Colonic mucosa (tissue), 4 donors: ENCODE measurements around the gene LENG1. TPM values are rescaled to one million over a fixed set of nuclear protein-coding genes. Genes with fewer than 3 reads are reported as not detected.

Experiments
- DNase-seq: peaks from one replicate; pipeline ENCODE4 v3.0.0-alpha.2; 2020
- H3K27ac ChIP-seq: fragments of 200-600 bp; one replicate; pipeline ENCODE4 v1.8.0; 2021
- H3K27me3 ChIP-seq: fragments of 200-600 bp; one replicate; pipeline ENCODE4 v1.8.0; 2021
- H3K36me3 ChIP-seq: fragments of 200-600 bp; one replicate; pipeline ENCODE4 v1.8.0; 2021
- H3K4me1 ChIP-seq: fragments of 200-600 bp; one replicate; pipeline ENCODE4 v1.8.0; 2021; ENCODE audit warnings: mild to moderate bottlenecking
- H3K4me3 ChIP-seq: fragments of 200-600 bp; one replicate; pipeline ENCODE4 v1.8.0; 2021
- H3K9ac ChIP-seq, 2 donors: one replicate each; pipeline ENCODE4 v1.7.0; 2013; ENCODE audit warnings: control low read depth in 2 of 2, low read depth in 2 of 2, low read length in 2 of 2
- H3K9me3 ChIP-seq: fragments of 200-600 bp; one replicate; pipeline ENCODE4 v1.8.0; 2021
- CTCF ChIP-seq: fragments of 200-600 bp; IDR thresholded peaks from one replicate; pipeline ENCODE4 v1.8.0; 2022; ENCODE audit warnings: antibody characterized with exemption, mild to moderate bottlenecking
- intact Hi-C: fragments of 100-400 bp; cut with DNase I; formaldehyde crosslinking; loops from one replicate; pipeline ENCODE4 v1.14.1; 2022
- total RNA-seq, 2 donors: library from RNA; stranded (reverse); fragmentation: NEBNext Ultra II Directional in 1 of 2; extraction: Animal tissue kit (Norgen Biotek cat#: 25700) in 1 of 2; gene quantifications; one replicate each; pipeline ENCODE4 v1.2.1, GENCODE V29; 2021
- donor health status: healthy.
- donor health status: DM: no; HTN: no; CAD: no.
- donor health status: DM: no; HTN: no; CAD: no.

Gene LENG1
- total RNA-seq, 2 donors from 2014 or later: 6.2 to 8.1 TPM

- no peak for TF ChIP-seq CTCF
- Histone ChIP-seq H3K27ac (no peak overlapping the region), H3K36me3 (no peaks in the 10 kb centered on the region), H3K27me3 (no peaks in the 10 kb centered on the region), H3K9me3 (no peaks in the 10 kb centered on the region), H3K4me1 (peaks cover 7% of the 10 kb centered on the region), H3K4me3 (no peak overlapping the region), H3K9ac (no peak overlapping the region)
- DNase-seq: no peak
- intact Hi-C loops: no loop called here
These were observed 25.4 kb downstream of the LENG1 start for GRCh38 chr19:54133957-54134590.

- Histone ChIP-seq H3K27ac (no peak overlapping the region), H3K9me3 (no peaks in the 10 kb centered on the region), H3K4me3 (no peak overlapping the region), H3K36me3 (no peaks in the 10 kb centered on the region), H3K27me3 (no peaks in the 10 kb centered on the region), H3K4me1 (peaks cover under 1% of the 10 kb centered on the region), H3K9ac (no peak overlapping the region)
- no peak for DNase-seq
- TF ChIP-seq CTCF: no peak
- intact Hi-C loops: no loop called here
These were observed 26.1 kb downstream of the LENG1 start for GRCh38 chr19:54133312-54133956.

GRCh38 chr19:54129617-54129996 is 29.9 kb downstream of the LENG1 start:
- Histone ChIP-seq H3K9ac (no peak overlapping the region), H3K4me3 (no peak overlapping the region), H3K36me3 (no peaks in the 10 kb centered on the region), H3K4me1 (no peaks in the 10 kb centered on the region), H3K9me3 (no peaks in the 10 kb centered on the region), H3K27me3 (no peaks in the 10 kb centered on the region), H3K27ac (no peak overlapping the region)
- TF ChIP-seq CTCF: no peak
- DNase-seq: no peak
- intact Hi-C loops: no loop called here

GRCh38 chr19:54128796-54129616 is 30.5 kb downstream of the LENG1 start:
- Histone ChIP-seq H3K9me3 (no peaks in the 10 kb centered on the region), H3K4me1 (no peaks in the 10 kb centered on the region), H3K4me3 (no peak overlapping the region), H3K36me3 (no peaks in the 10 kb centered on the region), H3K27ac (no peak overlapping the region), H3K27me3 (no peaks in the 10 kb centered on the region), H3K9ac (no peak overlapping the region)
- DNase-seq: no peak
- intact Hi-C loops: no loop called here
- TF ChIP-seq CTCF: no peak

- H3K36me3 ChIP-seq: no peaks in the 10 kb centered on the region
- no peaks in the 10 kb centered on the region for H3K27me3 ChIP-seq
- intact Hi-C loops: no loop called here
- TF ChIP-seq CTCF: no peak
- DNase-seq: no peak
- H3K9me3 ChIP-seq: no peaks in the 10 kb centered on the region
- H3K4me1 ChIP-seq: no peaks in the 10 kb centered on the region
- H3K4me3 ChIP-seq: no peak overlapping the region
- no peak overlapping the region for H3K9ac ChIP-seq
- no peak overlapping the region for H3K27ac ChIP-seq
These were observed 31.1 kb downstream of the LENG1 start for GRCh38 chr19:54128441-54128725.
